GM23338 (cell line): ENCODE results near the gene RIC3. TPM values are rescaled to one million over a fixed set of nuclear protein-coding genes. Genes with fewer than 3 reads are reported as not detected.

Experiments
- ATAC-seq: fragments of 200-7000 bp; cut with Tn5 transposase; 3 replicates; pipeline ENCODE4 v1.9.1; 2020
- DNase-seq: peaks from one replicate; pipeline ENCODE4 v3.0.0-alpha.2; 2015; ENCODE audit warnings: low spot score
- H2AFZ ChIP-seq: fragments of 200-600 bp; sonication (generic); 2 replicates; pipeline ENCODE4 v1.8.0; 2016; ENCODE audit warnings: antibody characterized with exemption, mild to moderate bottlenecking, moderate library complexity
- H3F3A ChIP-seq: fragments of 200-600 bp; sonication (generic); replicated peaks from 2 replicates; pipeline ENCODE4 v1.8.0; 2017; ENCODE audit warnings: antibody characterized with exemption, mixed run types, low read depth
- H3K27ac ChIP-seq: fragments of 200-600 bp; sonication (generic); 2 replicates; pipeline ENCODE4 v1.6.1; 2016; ENCODE audit warnings: low read depth
- H3K27me3 ChIP-seq: fragments of 200-600 bp; sonication (generic); 2 replicates; pipeline ENCODE4 v1.8.0; 2016; ENCODE audit warnings: mild to moderate bottlenecking, mixed run types, moderate library complexity; ENCODE audit not compliant: insufficient read depth
- H3K36me3 ChIP-seq: fragments of 200-600 bp; sonication (generic); 2 replicates; pipeline ENCODE4 v1.8.0; 2016; ENCODE audit warnings: mild to moderate bottlenecking; ENCODE audit not compliant: insufficient read depth
- H3K4me1 ChIP-seq: fragments of 200-600 bp; sonication (generic); 2 replicates; pipeline ENCODE4 v1.8.0; 2016; ENCODE audit warnings: mild to moderate bottlenecking, moderate library complexity; ENCODE audit not compliant: insufficient read depth
- H3K4me2 ChIP-seq: fragments of 200-600 bp; sonication (generic); 2 replicates; pipeline ENCODE4 v1.7.1; 2017; ENCODE audit warnings: mixed run types
- H3K4me3 ChIP-seq: fragments of 200-600 bp; sonication (generic); 2 replicates; pipeline ENCODE4 v1.6.1; 2016; ENCODE audit warnings: mixed run types
- H3K79me2 ChIP-seq: fragments of 200-600 bp; sonication (generic); replicated peaks from 2 replicates; pipeline ENCODE4 v1.8.0; 2017; ENCODE audit warnings: mild to moderate bottlenecking; ENCODE audit not compliant: insufficient read depth
- H3K9me2 ChIP-seq: fragments of 200-600 bp; sonication (generic); 2 replicates; pipeline ENCODE4 v1.8.0; 2017; ENCODE audit not compliant: insufficient read depth
- H4K20me1 ChIP-seq: fragments of 200-600 bp; sonication (generic); replicated peaks from 2 replicates; pipeline ENCODE4 v1.8.0; 2017; ENCODE audit warnings: mild to moderate bottlenecking; ENCODE audit not compliant: insufficient read depth
- H3K27ac Mint-ChIP-seq: 2 replicates; pipeline ENCODE4 v1.8.0; 2020; ENCODE audit warnings: inconsistent platforms, mild to moderate bottlenecking, moderate library complexity, mixed read lengths
- H3K27me3 Mint-ChIP-seq: 3 replicates; pipeline ENCODE4 v1.8.0; 2022; ENCODE audit warnings: low read depth, mild to moderate bottlenecking, moderate library complexity, mixed read lengths, inconsistent platforms; ENCODE audit not compliant: insufficient read depth, poor library complexity
- H3K36me3 Mint-ChIP-seq: 3 replicates; pipeline ENCODE4 v1.8.0; 2021; ENCODE audit warnings: low read depth, mild to moderate bottlenecking, inconsistent platforms, moderate library complexity, mixed read lengths
- H3K4me1 Mint-ChIP-seq: 3 replicates; pipeline ENCODE4 v1.8.0; 2020; ENCODE audit warnings: mild to moderate bottlenecking, inconsistent platforms, mixed read lengths
- H3K4me3 Mint-ChIP-seq: 3 replicates; pipeline ENCODE4 v1.8.0; 2021; ENCODE audit warnings: moderate library complexity, mild to moderate bottlenecking, inconsistent platforms, mixed read lengths
- H3K9me3 Mint-ChIP-seq: 3 replicates; pipeline ENCODE4 v1.8.0; 2020; ENCODE audit warnings: moderate library complexity, mild to moderate bottlenecking, inconsistent platforms, mixed read lengths
- CREB1 ChIP-seq: fragments of 250-450 bp; sonication (Bioruptor Pico); IDR thresholded peaks from 2 replicates; pipeline ENCODE4 v1.5.0; 2020; ENCODE audit warnings: low read depth, mild to moderate bottlenecking, moderate library complexity
- CTCF ChIP-seq, 2 experiments: fragments of 200-600 bp in 1 of 2; sonication (generic) in 1 of 2; conservative IDR thresholded peaks; 2 replicates each; pipeline versions ENCODE4 v1.5.1 to v1.6.1; 2016 to 2017; ENCODE audit warnings: antibody characterized with exemption in 2 of 2, low read depth in 2 of 2, mild to moderate bottlenecking in 2 of 2, moderate library complexity in 1 of 2
- ETS1 ChIP-seq: IDR thresholded peaks from 2 replicates; pipeline ENCODE4 v1.6.1; 2016; ENCODE audit warnings: antibody characterized with exemption
- EZH2 ChIP-seq: fragments of 200-600 bp; sonication (generic); IDR thresholded peaks from one replicate; pipeline ENCODE4 v1.8.0; 2017; ENCODE audit warnings: antibody characterized with exemption, mild to moderate bottlenecking, low read depth; ENCODE audit not compliant: unreplicated experiment
- EZH2phosphoT487 ChIP-seq: fragments of 200-600 bp; sonication (generic); IDR thresholded peaks from one replicate; pipeline ENCODE4 v1.8.1; 2018; ENCODE audit warnings: antibody characterized with exemption; ENCODE audit not compliant: unreplicated experiment
- JUNB ChIP-seq: IDR thresholded peaks from one replicate; pipeline ENCODE4 v1.6.1; 2016; ENCODE audit warnings: antibody characterized with exemption; ENCODE audit not compliant: unreplicated experiment
- NANOG ChIP-seq: IDR thresholded peaks from 2 replicates; pipeline ENCODE4 v1.6.1; 2016; ENCODE audit warnings: antibody characterized with exemption, borderline replicate concordance
- POLR2AphosphoS5 ChIP-seq: IDR thresholded peaks from 2 replicates; pipeline ENCODE4 v1.6.1; 2016; ENCODE audit warnings: antibody characterized with exemption, low read depth
- REST ChIP-seq: IDR thresholded peaks from one replicate; pipeline ENCODE4 v1.6.1; 2018; ENCODE audit warnings: antibody characterized with exemption; ENCODE audit not compliant: unreplicated experiment
- STAT1 ChIP-seq: IDR thresholded peaks from one replicate; pipeline ENCODE4 v1.6.1; 2016; ENCODE audit warnings: antibody characterized with exemption; ENCODE audit not compliant: unreplicated experiment
- ZNF114 ChIP-seq: fragments of 250-450 bp; sonication (Bioruptor Pico); IDR thresholded peaks from 2 replicates; pipeline ENCODE4 v1.5.0; 2020; ENCODE audit warnings: mild to moderate bottlenecking, moderate library complexity
- ZNF331 ChIP-seq: fragments of 250-450 bp; sonication (Bioruptor Pico); IDR thresholded peaks from 2 replicates; pipeline ENCODE4 v1.5.0; 2020; ENCODE audit warnings: low read depth, mild to moderate bottlenecking, moderate library complexity
- ZNF462 ChIP-seq: fragments of 250-450 bp; sonication (Bioruptor Pico); IDR thresholded peaks from 2 replicates; pipeline ENCODE4 v1.5.0; 2020; ENCODE audit warnings: mild to moderate bottlenecking, moderate library complexity
- polyA plus RNA-seq: library from polyadenylated mRNA; unstranded; fragments of >200 nt; fragmentation: Nextera tagmentation; extraction: Ambion mirVana; gene quantifications from 2 replicates; pipeline ENCODE4 v1.2.1, GENCODE V29; 2016
- total RNA-seq: library from RNA; depleted of rRNA; stranded (reverse); fragments of >200 nt; shearing (Covaris generic); gene quantifications from 2 replicates; pipeline ENCODE4 v1.2.3, GENCODE V29; 2014

RIC3 gene
- total and polyA plus RNA-seq, 2 experiments from 2014 or later, result 17.8 to 21.3 TPM

GRCh38 chr11:8206251-8207079 lies 37.6 kb upstream of the RIC3 start:
- Mint-ChIP-seq H3K36me3 (no peaks in the 10 kb centered on the region), H3K27ac (no peak overlapping the region), H3K4me3 (no peak overlapping the region), H3K27me3 (peaks cover 11% of the 10 kb centered on the region), H3K9me3 (no peaks in the 10 kb centered on the region), H3K4me1 (peaks cover 18% of the 10 kb centered on the region)
- no peak overlapping the region for H3K27ac ChIP-seq
- peak overlapping the region; percentile 99 for H2AFZ ChIP-seq
- 0 out of 2 replicates have a peak, but pooled peaks cover 6% of the 10 kb centered on the region for H3K9me2 ChIP-seq
- H3F3A ChIP-seq, result no peaks in the 10 kb centered on the region
- ATAC-seq, result peak; percentile 69
- no peaks in the 10 kb centered on the region for H3K36me3 ChIP-seq
- DNase-seq, result peak; percentile 70
- TF ChIP-seq EZH2phosphoT487 (no peak), REST (no peak), NANOG (no peak), ETS1 (no peak), CREB1 (CRISPR knock-in tag) (no peak), ZNF462 (CRISPR knock-in tag) (no peak), EZH2 (no peak), STAT1 (no peak), CTCF (conservative IDR thresholded peaks at IDR 0.05; ENCODE audit: low read depth in 2 of 2) (no peak), ZNF331 (no peak), ZNF114 (no peak), JUNB (no peak), POLR2AphosphoS5 (no peak)
- no peaks in the 10 kb centered on the region for H3K79me2 ChIP-seq
- no peaks in the 10 kb centered on the region for H3K27me3 ChIP-seq
- no peaks in the 10 kb centered on the region for H3K4me1 ChIP-seq
- H4K20me1 ChIP-seq, result no peaks in the 10 kb centered on the region
- H3K4me3 ChIP-seq, result no peak overlapping the region
- no peak overlapping the region for H3K4me2 ChIP-seq
